ENCODE measurements around the gene ABHD17B. TPM values are rescaled to one million over a fixed set of nuclear protein-coding genes. Genes with fewer than 3 reads are reported as not detected.
"Not testable (repeated sequence)": the region's sequence is repeated elsewhere in the genome, so short reads cannot be mapped to it uniquely, and the experiment has no call there.

Gene ABHD17B
- polyA plus RNA-seq, 2 of the 4 experiments (the other 2 are of a cell fraction): 16.6 to 25.3 TPM

- Histone ChIP-seq H3K4me1 (no peaks in the 10 kb centered on the region), H3K9me3 (no peaks in the 10 kb centered on the region), H3K27ac (no peak overlapping the region), H3K4me3 (no peak overlapping the region), H3K4me2 (no peak overlapping the region)
- no peak for FAIRE-seq
- TF ChIP-seq FOSL2 (IDR thresholded peaks at IDR 0.05) (no peak), FOSL2 (CRISPR knock-in tag; IDR thresholded peaks at IDR 0.05) (no peak), CBX2 (IDR thresholded peaks at IDR 0.05; ENCODE audit: borderline replicate concordance, low read depth) (no peak), GATA3 (IDR thresholded peaks at IDR 0.05; ENCODE audit: borderline replicate concordance) (no peak), FOSB (CRISPR knock-in tag; IDR thresholded peaks at IDR 0.05) (no peak)
- ATAC-seq: no peak
- ChIA-PET POLR2A (no interaction called here), CTCF (interaction anchor here (1.5 kb wide), 1 partner anchor 148 kb away, joined by 4 read pairs; no protein-coding TSS in a partner anchor)
- WGBS (ENCODE audit: missing lambda C conversion rate): 65% methylated on average over 1 of the region's 1 CpG
- no peak for DNase-seq (ENCODE audit: low read depth in 1 of 2, low spot score in 1 of 2)
Measured at GRCh38 chr9:71955300-71955915, 44.4 kb upstream of the ABHD17B start.

DNA sequence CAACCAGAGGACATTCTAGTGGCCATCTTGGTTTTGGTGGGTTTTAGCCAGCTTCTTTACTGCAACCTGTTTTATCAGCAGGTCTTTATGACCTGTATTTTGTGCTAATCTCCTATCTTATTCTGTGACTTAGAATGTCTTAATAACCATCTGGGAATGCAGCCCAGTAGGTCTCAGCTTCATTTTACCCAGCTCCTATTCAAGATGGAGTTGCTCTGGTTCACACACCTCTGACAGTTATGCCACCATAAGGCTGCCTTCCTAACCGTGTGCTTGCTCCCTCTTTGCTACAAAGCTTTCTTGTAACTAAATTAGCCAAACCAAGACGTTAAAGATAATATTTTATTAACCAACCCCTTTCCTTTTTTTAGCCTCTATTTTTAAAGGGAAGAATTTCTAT is 43.7 kb upstream of the ABHD17B start:
- H3K4me1 ChIP-seq; FAIRE-seq; H3K9me3 ChIP-seq; DNase-seq (ENCODE audit: low read depth in 1 of 2, low spot score in 1 of 2); POLR2A ChIA-PET; ATAC-seq; H3K27ac ChIP-seq; H3K4me2 ChIP-seq; H3K4me3 ChIP-seq: not testable (repeated sequence)
- WGBS (ENCODE audit: missing lambda C conversion rate): 73% methylated on average over 2 of the region's 2 CpGs
- CTCF ChIA-PET: interaction anchor here (0.6 to 1.5 kb wide), 3 partner anchors 148 to 1506 kb away, joined by 3 to 4 read pairs (median 4); no protein-coding TSS in a partner anchor

GRCh38 chr9:71944754-71945375 is 33.9 kb upstream of the ABHD17B start:
- TF ChIP-seq USF2 (IDR thresholded peaks at IDR 0.05): no peak
- no peaks in the 10 kb centered on the region for H3K9me3 ChIP-seq
- DNase-seq (ENCODE audit: low read depth in 1 of 2, low spot score in 1 of 2) (no peak), ATAC-seq (no peak), FAIRE-seq (peak; percentile 7)
- no peak overlapping the region for H3K27ac ChIP-seq
- ChIA-PET POLR2A (no interaction called here), CTCF (interaction anchor here (0.7 kb wide), 1 partner anchor 15 kb away, joined by 3 read pairs; no protein-coding TSS in a partner anchor)
- H3K4me3 ChIP-seq: no peak overlapping the region
- peaks cover 7% of the 10 kb centered on the region; the same call in 1 of the 3 replicates for H3K4me1 ChIP-seq
- no peak overlapping the region for H3K4me2 ChIP-seq
- 49% methylated on average over 2 of the region's 2 CpGs for WGBS (ENCODE audit: missing lambda C conversion rate)

DNA sequence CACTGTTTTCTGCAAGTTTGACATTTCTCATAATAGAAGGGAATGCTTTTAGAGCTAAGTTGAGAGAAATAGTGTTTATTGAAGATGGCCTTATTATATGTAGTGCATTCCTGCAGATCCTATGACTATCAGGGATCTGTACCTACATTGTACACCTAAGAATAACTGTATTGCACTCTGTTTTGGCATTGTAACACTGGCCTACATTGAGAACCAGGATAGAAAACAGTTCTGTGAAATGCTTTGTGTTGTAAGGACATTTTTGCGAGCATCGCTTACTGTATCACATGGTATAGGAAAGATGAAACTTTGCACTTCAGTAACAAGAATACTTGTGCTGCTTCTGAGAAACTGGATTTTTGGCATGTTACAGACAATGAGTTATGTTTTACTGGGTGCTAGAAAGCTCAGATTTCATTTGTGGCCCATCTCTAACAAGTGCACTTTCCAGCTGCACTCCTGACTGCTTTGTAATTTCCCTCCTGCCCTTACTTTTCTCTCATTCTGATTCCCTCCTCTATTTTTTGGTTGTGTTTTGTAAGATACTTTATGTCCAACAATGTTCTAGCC is 31.1 kb upstream of the ABHD17B start:
- DNase-seq (ENCODE audit: low read depth in 1 of 2, low spot score in 1 of 2) (no peak), ATAC-seq (no peak), FAIRE-seq (no peak)
- WGBS (ENCODE audit: missing lambda C conversion rate): 100% methylated on average over 2 of the region's 2 CpGs
- ChIA-PET POLR2A (no interaction called here), CTCF (no interaction called here)
- Histone ChIP-seq H3K9me3 (no peaks in the 10 kb centered on the region), H3K4me1 (peaks cover 7% of the 10 kb centered on the region; the same call in 1 of the 3 replicates), H3K27ac (no peak overlapping the region), H3K4me2 (no peak overlapping the region), H3K4me3 (no peak overlapping the region)
- TF ChIP-seq RFX5 (IDR thresholded peaks at IDR 0.05) (no peak), ELK1 (IDR thresholded peaks at IDR 0.05; ENCODE audit: low read depth, low read length) (no peak), MAFK (IDR thresholded peaks at IDR 0.05; ENCODE audit: partially characterized antibody) (no peak), ZC3H11A (IDR thresholded peaks at IDR 0.05) (no peak), SREBF2 (IDR thresholded peaks at IDR 0.05) (no peak), CBX8 (IDR thresholded peaks at IDR 0.05) (no peak), TFCP2L1 (CRISPR knock-in tag; IDR thresholded peaks at IDR 0.05) (no peak), EHMT2 (IDR thresholded peaks at IDR 0.05; ENCODE audit: low read depth) (no peak), NPAS2 (CRISPR knock-in tag; IDR thresholded peaks at IDR 0.05; ENCODE audit: borderline replicate concordance) (no peak), JUN (IDR thresholded peaks at IDR 0.05) (no peak), EP300 (IDR thresholded peaks at IDR 0.05) (no peak), PHF8 (IDR thresholded peaks at IDR 0.05; ENCODE audit: borderline replicate concordance, low read depth) (no peak), MAX (IDR thresholded peaks at IDR 0.05) (no peak), PBX3 (IDR thresholded peaks at IDR 0.05) (no peak)
- TF ChIP-seq, protein P1, sequence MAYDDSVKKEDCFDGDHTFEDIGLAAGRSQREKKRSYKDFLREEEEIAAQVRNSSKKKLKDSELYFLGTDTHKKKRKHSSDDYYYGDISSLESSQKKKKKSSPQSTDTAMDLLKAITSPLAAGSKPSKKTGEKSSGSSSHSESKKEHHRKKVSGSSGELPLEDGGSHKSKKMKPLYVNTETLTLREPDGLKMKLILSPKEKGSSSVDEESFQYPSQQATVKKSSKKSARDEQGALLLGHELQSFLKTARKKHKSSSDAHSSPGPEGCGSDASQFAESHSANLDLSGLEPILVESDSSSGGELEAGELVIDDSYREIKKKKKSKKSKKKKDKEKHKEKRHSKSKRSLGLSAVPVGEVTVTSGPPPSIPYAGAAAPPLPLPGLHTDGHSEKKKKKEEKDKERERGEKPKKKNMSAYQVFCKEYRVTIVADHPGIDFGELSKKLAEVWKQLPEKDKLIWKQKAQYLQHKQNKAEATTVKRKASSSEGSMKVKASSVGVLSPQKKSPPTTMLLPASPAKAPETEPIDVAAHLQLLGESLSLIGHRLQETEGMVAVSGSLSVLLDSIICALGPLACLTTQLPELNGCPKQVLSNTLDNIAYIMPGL (CRISPR knock-in tag; IDR thresholded peaks at IDR 0.05; ENCODE audit: borderline replicate concordance): no peak
- TF ChIP-seq, protein P2, sequence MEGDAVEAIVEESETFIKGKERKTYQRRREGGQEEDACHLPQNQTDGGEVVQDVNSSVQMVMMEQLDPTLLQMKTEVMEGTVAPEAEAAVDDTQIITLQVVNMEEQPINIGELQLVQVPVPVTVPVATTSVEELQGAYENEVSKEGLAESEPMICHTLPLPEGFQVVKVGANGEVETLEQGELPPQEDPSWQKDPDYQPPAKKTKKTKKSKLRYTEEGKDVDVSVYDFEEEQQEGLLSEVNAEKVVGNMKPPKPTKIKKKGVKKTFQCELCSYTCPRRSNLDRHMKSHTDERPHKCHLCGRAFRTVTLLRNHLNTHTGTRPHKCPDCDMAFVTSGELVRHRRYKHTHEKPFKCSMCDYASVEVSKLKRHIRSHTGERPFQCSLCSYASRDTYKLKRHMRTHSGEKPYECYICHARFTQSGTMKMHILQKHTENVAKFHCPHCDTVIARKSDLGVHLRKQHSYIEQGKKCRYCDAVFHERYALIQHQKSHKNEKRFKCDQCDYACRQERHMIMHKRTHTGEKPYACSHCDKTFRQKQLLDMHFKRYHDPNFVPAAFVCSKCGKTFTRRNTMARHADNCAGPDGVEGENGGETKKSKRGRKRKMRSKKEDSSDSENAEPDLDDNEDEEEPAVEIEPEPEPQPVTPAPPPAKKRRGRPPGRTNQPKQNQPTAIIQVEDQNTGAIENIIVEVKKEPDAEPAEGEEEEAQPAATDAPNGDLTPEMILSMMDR (IDR thresholded peaks at IDR 0.05): no peak

Measured in A549 (cell line).